ENCODE data around the gene SPDYE4.

DNA sequence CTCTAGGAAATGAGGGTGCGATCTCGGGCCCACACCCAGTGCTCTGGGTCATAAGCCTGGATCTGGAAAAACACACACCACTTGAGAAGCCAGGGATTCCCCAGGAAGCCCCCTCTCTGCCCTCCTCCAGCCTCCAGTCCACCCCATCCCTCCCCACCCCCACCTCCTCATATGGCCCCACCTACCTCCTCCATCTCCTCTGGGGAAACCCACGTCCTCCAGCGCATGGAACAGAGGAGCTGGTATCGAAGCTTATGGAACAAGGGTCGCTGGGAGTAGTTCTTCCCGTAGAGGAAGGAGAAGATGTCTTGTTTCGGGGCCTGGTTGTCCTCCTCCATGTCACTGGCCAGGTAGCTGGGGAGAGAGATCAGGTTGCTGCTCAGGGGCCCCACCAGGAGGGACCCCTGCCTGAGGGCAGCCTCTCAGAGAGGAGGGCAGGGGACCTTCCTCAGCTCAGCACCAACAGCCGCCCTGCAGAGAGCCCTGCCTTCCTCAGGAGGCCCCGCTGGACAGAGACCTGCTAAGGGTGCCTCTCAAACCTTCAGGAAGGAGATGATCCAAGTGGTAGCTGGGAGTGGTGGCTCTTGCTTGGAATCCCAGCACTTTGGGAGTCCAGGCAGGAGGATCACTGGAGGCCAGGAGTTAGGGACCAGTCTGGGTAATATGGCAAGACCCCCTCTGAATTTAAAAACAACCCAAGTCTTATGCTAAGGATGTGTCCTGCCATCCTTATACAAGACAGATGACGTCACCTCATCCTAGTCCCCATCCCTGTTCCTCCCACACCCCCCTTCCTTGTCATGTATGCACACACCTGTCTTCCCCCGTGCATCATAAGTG, 5.0 kb downstream of the SPDYE4 start:
- TF ChIP-seq POLR2AphosphoS5 (IDR thresholded peaks at IDR 0.05) = no peak
- TF ChIP-seq POLR2A (IDR thresholded peaks at IDR 0.05) = no peak
